ENCODE data around the gene ILF2.

Gene ILF2

DNA sequence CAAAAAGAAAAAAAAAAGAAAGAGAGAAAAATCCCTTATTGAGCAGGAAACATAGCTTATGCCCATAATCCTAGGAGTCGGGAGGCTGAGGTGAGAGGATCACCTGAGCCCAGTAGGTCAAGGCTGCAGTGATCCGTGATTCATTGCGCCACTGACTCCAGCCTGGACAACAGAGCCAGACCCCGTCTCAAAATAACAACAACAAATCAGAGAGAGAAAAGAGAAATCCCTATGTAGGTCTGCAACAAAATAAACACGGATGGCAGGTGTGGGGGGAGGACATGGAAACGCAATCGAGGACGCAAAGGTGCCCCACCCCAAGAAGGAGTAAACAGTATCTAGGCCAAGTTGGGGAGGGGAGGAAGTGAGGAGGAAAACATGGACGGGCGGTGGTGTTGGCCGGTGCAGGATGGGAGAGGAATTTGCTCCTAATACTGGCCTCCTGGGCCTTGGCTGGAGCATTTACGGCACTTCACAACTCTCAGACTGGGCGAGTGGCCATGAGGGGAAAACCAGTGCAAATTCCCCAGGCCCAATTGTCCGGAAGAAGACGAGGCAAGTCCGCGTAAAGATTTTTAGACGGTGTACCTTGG, 37.5 kb downstream of the ILF2 start:
- peaks cover 29% of the 10 kb centered on the region for H3K4me1 Mint-ChIP-seq
- H3K36me3 Mint-ChIP-seq = peaks cover 13% of the 10 kb centered on the region
- ATAC-seq (ENCODE audit: low read depth) (no peak), DNase-seq (ENCODE audit: low spot score in 2 of 2) (no peak)
- peak overlapping the region; percentile 100 for H3K4me3 Mint-ChIP-seq
- no peaks in the 10 kb centered on the region for H3K9me3 Mint-ChIP-seq
- H3K27ac Mint-ChIP-seq = peak overlapping the region; percentile 99
- H3K27me3 Mint-ChIP-seq = no peaks in the 10 kb centered on the region

GRCh38 chr1:153631047-153632022, 39.5 kb downstream of the ILF2 start:
- no peaks in the 10 kb centered on the region for H3K27me3 Mint-ChIP-seq
- peaks cover 3% of the 10 kb centered on the region for H3K36me3 Mint-ChIP-seq
- DNase-seq (ENCODE audit: low spot score in 2 of 2) = no peak
- no peaks in the 10 kb centered on the region for H3K9me3 Mint-ChIP-seq
- H3K4me3 Mint-ChIP-seq = no peak overlapping the region
- peak overlapping the region; percentile 65 for H3K27ac Mint-ChIP-seq
- H3K4me1 Mint-ChIP-seq = peaks cover 29% of the 10 kb centered on the region
- no peak for ATAC-seq (ENCODE audit: low read depth)

GRCh38 chr1:153630384-153630783, 40.4 kb downstream of the ILF2 start:
- no peak for DNase-seq (ENCODE audit: low spot score in 2 of 2)
- no peak overlapping the region for H3K27ac Mint-ChIP-seq
- ATAC-seq (ENCODE audit: low read depth) = no peak
- H3K9me3 Mint-ChIP-seq = no peaks in the 10 kb centered on the region
- peaks cover 32% of the 10 kb centered on the region for H3K4me1 Mint-ChIP-seq
- H3K36me3 Mint-ChIP-seq = peaks cover 3% of the 10 kb centered on the region
- H3K4me3 Mint-ChIP-seq = no peak overlapping the region
- H3K27me3 Mint-ChIP-seq = no peaks in the 10 kb centered on the region

- Mint-ChIP-seq H3K27ac (no peak overlapping the region), H3K27me3 (no peaks in the 10 kb centered on the region), H3K4me1 (peaks cover 32% of the 10 kb centered on the region), H3K36me3 (peaks cover 3% of the 10 kb centered on the region), H3K4me3 (no peak overlapping the region), H3K9me3 (no peaks in the 10 kb centered on the region)
- ATAC-seq (ENCODE audit: low read depth) = no peak
- DNase-seq (ENCODE audit: low spot score in 2 of 2) = no peak
These were observed 40.8 kb downstream of the ILF2 start for GRCh38 chr1:153629971-153630370.

DNA sequence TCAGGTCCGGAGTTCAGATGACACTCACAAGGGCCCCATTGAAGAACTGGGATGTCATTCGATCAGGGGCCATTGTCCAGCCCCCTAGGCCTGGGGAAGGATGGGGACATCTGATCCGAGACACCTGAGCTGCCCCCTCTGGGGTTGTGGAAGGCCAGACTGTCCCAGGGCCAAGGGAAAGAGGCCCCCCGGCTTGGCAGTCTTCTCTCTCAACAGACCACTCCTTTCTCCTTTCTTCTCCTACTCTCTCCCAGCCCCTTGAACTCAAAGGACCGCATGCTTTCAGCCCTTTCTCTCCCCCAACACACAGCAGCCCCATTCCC, 41.5 kb downstream of the ILF2 start:
- no peak for ATAC-seq (ENCODE audit: low read depth)
- no peak for DNase-seq (ENCODE audit: low spot score in 2 of 2)
- no peaks in the 10 kb centered on the region for H3K27me3 Mint-ChIP-seq
- H3K9me3 Mint-ChIP-seq = no peaks in the 10 kb centered on the region
- H3K4me3 Mint-ChIP-seq = no peak overlapping the region
- H3K4me1 Mint-ChIP-seq = peaks cover 31% of the 10 kb centered on the region
- H3K27ac Mint-ChIP-seq = peak overlapping the region; percentile 46
- peaks cover 2% of the 10 kb centered on the region for H3K36me3 Mint-ChIP-seq

DNA sequence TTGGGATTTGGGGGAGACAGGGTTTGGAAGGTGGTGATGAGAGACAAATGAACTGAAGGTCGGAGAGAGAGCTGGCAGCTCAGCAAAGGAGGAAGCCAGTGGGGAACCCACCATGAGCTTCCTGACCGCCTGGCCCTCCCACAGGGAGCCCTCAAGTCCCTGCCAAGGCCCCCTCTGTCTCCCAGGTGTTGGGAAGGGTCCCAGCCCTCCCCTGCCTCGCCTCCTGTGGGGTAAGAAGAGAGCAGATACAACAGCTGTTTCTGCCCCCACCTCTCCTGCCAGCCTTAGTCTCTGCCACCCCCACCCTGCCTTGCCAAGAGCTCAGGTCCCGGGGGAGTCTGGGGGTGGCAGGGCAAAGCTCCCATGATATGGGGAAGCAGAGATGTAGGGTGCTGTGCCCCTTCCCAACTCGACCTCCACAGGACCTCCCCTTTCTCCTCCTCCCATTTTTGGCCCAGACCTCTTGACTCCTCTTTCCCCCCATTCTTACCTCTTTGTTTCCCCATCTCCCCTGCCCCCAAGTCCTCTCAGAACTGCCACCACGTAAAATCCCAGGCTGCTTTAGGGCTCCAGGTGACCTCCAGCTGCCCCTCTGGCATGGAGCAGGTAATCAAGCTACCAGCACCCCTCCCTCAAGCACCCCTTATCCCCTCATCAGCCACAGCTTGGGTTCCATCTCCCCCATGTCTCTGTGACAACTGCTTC, 42.0 kb downstream of the ILF2 start:
- no peak for ATAC-seq (ENCODE audit: low read depth)
- peak overlapping the region; percentile 46 for H3K27ac Mint-ChIP-seq
- peaks cover 29% of the 10 kb centered on the region for H3K4me1 Mint-ChIP-seq
- no peak for DNase-seq (ENCODE audit: low spot score in 2 of 2)
- H3K4me3 Mint-ChIP-seq = no peak overlapping the region
- no peaks in the 10 kb centered on the region for H3K9me3 Mint-ChIP-seq
- H3K36me3 Mint-ChIP-seq = no peaks in the 10 kb centered on the region
- no peaks in the 10 kb centered on the region for H3K27me3 Mint-ChIP-seq

DNA sequence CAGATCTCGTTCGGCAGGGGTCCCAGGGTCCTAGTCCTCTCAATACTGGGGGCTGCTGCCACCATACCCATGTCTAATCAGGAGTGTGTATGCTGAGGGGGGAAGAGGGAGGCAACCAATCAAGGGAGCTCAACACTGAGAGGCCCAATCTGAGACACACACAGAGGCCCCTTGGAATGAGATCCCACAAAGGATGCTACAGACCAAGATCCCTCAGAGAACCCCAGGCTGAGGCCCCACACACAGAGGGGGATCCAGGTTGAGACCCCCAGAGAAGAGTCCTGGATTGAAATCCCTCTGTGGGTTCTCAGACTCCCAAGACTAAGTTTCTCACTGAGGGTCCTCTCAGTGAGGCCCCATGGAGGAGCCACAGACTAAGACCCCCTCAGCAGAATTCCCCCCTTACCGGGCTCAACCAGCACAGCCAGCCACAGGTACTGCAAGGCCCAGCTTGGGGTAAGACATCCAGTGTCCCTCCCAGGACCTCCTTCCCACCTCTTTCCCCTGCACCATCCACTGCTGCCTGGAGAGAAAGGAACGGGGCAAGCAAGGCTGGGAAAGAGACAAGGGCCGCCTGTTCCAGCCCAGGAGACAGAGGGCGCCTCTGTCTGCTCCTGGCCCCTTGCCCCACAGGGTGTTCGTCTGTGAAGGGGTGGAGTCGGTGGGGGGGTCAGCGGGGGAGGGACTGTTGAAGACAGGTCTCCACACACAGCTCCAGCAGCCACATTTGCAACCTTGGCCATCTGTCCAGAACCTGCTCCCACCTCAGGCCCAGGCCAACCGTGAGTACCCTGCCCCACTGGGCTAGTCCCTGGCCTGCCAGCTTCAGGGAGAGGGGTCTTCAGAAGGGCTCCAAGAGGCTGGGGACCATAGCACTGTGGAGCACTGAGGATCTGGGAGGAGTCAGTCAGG, 42.8 kb downstream of the ILF2 start, which contains the start of gene S100A1:
TSS of gene S100A1 (plus strand) at position 720 of the 912 bp plus-strand sequence. CDS start 2,088 bp downstream, outside the sequence.
- Mint-ChIP-seq H3K27me3 (no peaks in the 10 kb centered on the region), H3K36me3 (no peaks in the 10 kb centered on the region), H3K4me3 (peak within 1 kb of the TSS; percentile 71), H3K9me3 (no peaks in the 10 kb centered on the region), H3K27ac (peak within 1 kb of the TSS; percentile 46), H3K4me1 (peaks cover 26% of the 10 kb centered on the region)
- ATAC-seq (ENCODE audit: low read depth) = no peak
- DNase-seq (ENCODE audit: low spot score in 2 of 2) = no peak

DNA sequence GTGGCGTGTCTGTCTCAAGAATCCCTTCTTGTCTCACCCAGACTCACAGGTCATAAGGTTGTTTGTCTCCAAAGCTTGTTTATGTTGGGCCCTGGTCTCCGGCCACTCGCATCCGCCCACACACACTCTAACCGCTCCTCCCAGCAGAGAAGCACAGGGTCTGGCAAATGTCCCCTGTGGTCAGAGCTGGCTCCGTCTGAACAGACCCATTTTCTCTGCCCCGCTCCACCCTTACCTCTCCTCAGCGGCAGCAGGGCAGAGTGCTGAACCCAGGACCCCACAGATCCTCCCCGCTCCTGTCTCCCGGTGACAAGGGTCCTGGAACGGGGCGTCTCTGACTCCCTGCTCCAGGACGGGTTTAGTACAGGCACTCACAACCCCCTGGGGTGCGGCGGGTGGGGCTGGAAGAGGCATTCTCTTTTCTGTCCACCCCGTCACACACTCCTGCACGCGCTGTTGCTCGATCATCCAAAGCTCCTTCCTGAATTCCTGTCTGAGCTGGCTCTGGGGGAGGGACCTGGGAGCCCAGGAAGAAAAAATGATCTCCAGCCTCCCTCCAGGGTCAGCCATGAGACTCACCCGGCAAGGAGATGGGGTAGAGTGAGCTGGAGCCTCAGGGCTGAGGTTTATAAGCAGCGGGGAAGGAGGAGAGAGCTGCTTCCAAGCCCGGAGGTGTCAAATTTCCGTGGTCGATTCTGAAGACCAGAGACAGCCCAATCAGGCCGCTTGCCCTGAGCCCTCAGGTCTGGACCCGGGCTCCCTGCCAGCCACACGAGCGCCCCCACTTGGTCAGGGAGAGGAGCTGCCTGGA, 43.7 kb downstream of the ILF2 start, which contains the start of gene S100A13:
TSS of gene S100A13 (minus strand) at position 602 of the 811 bp plus-strand sequence. CDS start 1,033 bp downstream, outside the sequence.
- no peaks in the 10 kb centered on the region for H3K27me3 Mint-ChIP-seq
- H3K4me3 Mint-ChIP-seq = peak within 1 kb of the TSS; percentile 71
- peak within 1 kb of the TSS; percentile 7 for H3K27ac Mint-ChIP-seq
- H3K9me3 Mint-ChIP-seq = no peaks in the 10 kb centered on the region
- DNase-seq (ENCODE audit: low spot score in 2 of 2) (no peak), ATAC-seq (ENCODE audit: low read depth) (peak; percentile 43)
- H3K36me3 Mint-ChIP-seq = no peaks in the 10 kb centered on the region
- H3K4me1 Mint-ChIP-seq = peaks cover 25% of the 10 kb centered on the region

GRCh38 chr1:153626477-153626903, 44.3 kb downstream of the ILF2 start:
- Mint-ChIP-seq H3K4me3 (no peak overlapping the region), H3K27ac (no peak overlapping the region), H3K4me1 (peaks cover 25% of the 10 kb centered on the region), H3K27me3 (no peaks in the 10 kb centered on the region), H3K36me3 (no peaks in the 10 kb centered on the region), H3K9me3 (no peaks in the 10 kb centered on the region)
- ATAC-seq (ENCODE audit: low read depth) (no peak), DNase-seq (ENCODE audit: low spot score in 2 of 2) (no peak)

DNA sequence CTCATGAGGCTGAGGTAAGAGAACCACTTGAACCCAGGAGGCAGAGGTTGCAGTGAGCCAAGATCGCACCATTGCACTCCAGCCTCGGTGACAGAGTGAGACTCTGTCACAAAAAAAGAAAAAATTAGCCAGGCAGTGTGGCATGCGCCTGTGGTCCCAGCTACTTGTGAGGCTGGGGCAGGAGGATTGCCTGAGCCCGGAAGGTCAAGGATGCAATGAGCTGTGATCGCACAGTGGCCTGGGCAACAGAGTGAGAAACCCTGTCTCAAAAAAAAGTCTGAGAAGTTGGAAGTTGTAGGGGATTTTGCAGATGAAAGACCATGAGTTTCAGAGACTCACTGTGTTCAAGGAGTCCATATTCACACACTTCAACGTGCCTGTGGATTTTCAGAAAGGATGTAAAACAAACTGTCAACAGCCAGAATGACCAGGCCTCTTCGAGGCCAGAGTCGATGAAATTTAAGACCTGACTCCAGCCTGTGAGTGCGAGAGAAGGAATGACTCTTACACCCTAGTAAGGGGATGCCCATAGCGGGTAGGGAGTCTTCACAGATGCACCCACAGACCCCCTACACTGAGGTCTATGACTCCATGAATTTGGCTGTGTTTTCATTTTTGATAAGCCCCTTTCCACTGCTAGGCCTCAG, 45.7 kb downstream of the ILF2 start:
- H3K27ac Mint-ChIP-seq = no peak overlapping the region
- no peaks in the 10 kb centered on the region for H3K27me3 Mint-ChIP-seq
- H3K4me3 Mint-ChIP-seq = no peak overlapping the region
- H3K36me3 Mint-ChIP-seq = no peaks in the 10 kb centered on the region
- H3K9me3 Mint-ChIP-seq = no peaks in the 10 kb centered on the region
- ATAC-seq (ENCODE audit: low read depth) (no peak), DNase-seq (ENCODE audit: low spot score in 2 of 2) (no peak)
- H3K4me1 Mint-ChIP-seq = peaks cover 25% of the 10 kb centered on the region

DNA sequence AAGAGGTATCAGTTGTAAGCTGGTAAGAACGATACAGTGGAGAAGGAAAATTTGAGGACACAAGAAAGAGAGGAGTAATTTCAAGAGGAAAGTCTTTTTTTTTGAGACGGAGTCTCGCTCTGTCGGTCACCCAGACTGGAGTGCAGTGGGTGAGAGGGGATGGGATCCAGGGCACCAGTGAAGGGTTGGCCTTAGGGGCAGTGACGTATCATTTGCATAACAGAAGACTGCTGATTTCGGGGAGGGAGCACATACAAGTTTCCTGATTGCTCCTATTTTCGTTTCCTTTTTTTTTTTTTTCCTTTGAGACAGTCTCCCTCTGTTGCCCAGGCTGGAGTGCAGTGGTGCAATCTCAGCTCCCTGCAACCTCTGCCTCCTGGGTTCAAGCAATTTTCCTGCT, 47.7 kb downstream of the ILF2 start:
- ATAC-seq (ENCODE audit: low read depth) = no peak
- H3K4me1 Mint-ChIP-seq = peaks cover 15% of the 10 kb centered on the region
- H3K27ac Mint-ChIP-seq = peak overlapping the region; percentile 35
- H3K36me3 Mint-ChIP-seq = no peaks in the 10 kb centered on the region
- no peak for DNase-seq (ENCODE audit: low spot score in 2 of 2)
- H3K27me3 Mint-ChIP-seq = no peaks in the 10 kb centered on the region
- H3K4me3 Mint-ChIP-seq = no peak overlapping the region
- no peaks in the 10 kb centered on the region for H3K9me3 Mint-ChIP-seq

DNA sequence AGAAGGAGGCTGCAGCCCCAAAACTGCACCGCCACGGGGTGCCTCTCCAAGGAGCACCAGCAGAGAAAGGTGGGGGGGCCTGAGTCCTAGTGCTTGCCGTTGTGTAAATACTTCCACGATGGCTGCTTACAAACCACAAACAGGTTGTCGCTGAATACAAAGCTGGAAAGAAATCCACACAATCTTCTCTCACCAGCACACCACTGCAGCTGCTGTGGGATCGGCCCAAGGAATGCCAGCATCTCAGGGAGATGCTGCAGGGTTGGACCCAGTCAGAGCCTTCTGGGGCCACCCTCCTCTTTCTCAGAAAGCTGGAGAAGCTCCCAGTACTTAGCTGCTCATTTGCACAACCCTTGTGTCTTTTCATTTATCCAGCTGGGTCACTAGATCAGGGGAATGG, 51.6 kb downstream of the ILF2 start:
- Mint-ChIP-seq H3K4me1 (peaks cover 3% of the 10 kb centered on the region), H3K9me3 (no peaks in the 10 kb centered on the region), H3K4me3 (no peak overlapping the region), H3K36me3 (no peaks in the 10 kb centered on the region), H3K27me3 (no peaks in the 10 kb centered on the region), H3K27ac (no peak overlapping the region)
- ATAC-seq (ENCODE audit: low read depth) (no peak), DNase-seq (ENCODE audit: low spot score in 2 of 2) (no peak)
